Left kidney (tissue), 2 donors: Measurements from ENCODE around the gene DNASE1L3. TPM values are rescaled to one million over a fixed set of nuclear protein-coding genes. Genes with fewer than 3 reads are reported as not detected.

Source experiments
- DNase-seq: peaks from one replicate; pipeline ENCODE4 v3.0.0-alpha.2; 2013
- polyA plus RNA-seq: library from polyadenylated mRNA; unstranded; fragments of 120-200 nt; gene quantifications from one replicate; pipeline ENCODE4 v1.2.1, GENCODE V29; 2013; ENCODE audit not compliant: insufficient read length

The DNASE1L3 gene
- polyA plus RNA-seq, 1 donor, result 9.2 TPM

GRCh38 chr3:58179235-58180098 lies 31.3 kb downstream of the DNASE1L3 start:
- no peak for DNase-seq

GRCh38 chr3:58178528-58179234 lies 32.1 kb downstream of the DNASE1L3 start:
- DNase-seq, result no peak

DNA sequence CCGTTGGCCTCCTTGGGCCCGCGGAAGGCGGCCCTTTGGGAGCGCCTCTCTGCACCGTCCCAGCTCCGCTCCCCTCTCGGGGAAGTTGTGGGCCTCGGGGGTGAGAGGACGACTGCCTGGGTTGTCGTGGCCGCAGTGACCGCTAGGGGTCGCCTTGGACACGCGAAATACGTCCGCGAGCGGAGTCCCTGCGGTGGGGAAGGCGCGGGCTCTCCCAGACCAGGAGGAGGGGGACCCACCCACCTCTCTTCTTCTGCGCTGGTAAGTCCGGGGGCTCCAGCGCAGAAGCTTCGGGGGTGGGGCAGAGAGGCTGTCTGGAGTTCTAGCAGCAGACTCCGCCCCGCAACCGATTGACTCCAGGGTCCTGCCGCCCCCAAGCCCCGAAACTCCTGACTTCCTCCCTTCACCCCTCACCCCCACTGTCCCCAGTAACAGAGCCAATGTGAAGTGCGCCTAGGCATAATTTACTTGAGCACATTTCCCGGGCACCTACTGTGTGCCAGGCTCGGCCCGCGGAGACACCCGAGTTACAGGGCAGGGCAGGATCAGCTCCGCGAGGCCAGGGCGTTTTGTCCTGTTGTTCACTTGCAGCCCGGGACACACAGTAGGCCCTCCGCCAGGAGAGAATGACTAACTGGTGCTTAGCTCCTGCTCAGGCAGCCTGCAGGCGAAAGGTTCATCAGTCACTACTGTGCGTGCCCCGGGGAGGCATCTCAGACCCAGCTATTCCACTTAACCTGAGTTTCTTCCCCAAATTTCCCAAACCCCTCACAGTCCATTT lies 32.8 kb downstream of the DNASE1L3 start:
- peak; percentile 82 for DNase-seq

DNA sequence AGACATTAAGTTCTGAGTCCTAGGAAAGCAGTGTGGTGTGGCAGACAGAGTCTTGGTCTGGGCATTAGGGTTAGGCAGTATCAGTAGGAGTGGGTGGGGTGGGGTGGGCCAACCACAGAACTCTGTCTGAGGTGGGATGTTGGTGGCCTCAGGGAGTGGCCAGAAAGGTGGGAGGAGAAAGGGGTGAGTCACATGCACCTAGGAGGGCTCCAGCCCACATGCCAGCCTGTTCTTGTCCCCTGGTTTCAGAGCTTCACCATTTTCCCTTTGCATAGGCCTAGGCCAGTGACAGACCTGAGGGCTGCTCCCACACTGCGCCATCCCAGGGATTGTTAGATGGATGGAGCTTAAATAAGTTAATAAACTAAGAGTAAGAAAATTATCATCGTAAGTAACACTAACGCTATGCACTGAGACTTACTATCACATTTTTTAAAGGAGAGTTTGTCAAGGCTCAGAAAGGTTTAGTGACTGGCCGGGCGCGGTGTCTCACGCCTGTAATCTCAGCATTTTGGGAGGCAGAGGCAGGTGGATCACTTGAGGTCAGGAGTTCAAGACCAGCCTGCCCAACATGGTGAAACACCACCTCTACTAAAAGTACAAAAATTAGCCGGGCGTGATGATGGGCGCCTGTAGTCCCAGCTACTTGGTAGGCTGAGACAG lies 33.8 kb downstream of the DNASE1L3 start:
- DNase-seq, result no peak

DNA sequence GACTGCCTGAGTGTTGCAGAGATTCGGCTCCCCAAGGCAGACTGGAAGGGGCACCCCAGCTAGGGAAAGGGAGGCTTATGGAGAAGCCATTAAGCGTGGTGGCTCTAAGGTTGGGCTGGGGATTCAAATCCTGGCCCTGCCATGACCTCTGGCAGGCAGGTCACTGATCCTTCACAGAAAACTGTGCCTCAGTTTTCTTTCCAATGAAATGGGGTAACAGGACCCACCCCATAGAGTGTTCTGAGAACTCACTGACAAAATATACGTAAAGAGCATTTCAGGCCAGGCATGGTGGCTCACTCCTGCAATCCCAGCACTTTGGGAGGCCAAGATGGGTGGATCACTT lies 34.6 kb downstream of the DNASE1L3 start:
- no peak for DNase-seq

DNA sequence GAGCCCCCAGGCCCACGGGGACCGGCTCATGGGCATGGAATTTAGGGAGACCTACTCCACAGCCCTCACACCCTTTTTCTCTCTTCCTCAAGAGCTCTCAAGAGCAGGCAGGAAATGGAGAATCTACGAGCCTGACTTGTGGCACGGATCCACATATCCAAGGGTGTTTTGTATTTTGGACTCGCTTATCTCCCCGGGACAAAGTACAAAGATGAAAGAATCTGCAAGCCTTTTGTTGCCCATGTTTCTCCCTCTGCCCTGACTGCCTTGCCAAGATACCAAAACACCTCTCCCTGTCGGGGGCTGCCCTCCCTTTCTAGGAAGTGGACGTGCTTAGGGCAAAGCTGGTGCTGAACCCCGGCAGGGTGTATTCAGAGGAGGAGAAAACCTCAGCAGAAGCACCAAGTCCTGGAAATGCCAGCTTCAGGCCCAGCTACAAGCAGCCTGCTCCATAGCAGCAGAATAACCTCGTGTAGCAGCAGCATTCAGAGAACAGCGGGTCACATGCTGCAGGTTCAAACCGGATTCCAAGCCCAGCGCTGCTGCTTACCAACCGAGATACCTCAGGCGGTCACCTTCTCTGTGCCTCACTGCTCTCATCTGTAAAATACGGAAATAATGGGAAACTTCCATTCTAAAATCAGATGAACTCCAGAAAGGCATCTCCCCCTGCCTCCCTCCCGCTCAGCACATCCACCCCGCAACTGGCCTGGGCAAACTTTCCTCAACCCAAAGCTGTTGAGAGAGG lies 35.2 kb downstream of the DNASE1L3 start:
- no peak for DNase-seq

DNA sequence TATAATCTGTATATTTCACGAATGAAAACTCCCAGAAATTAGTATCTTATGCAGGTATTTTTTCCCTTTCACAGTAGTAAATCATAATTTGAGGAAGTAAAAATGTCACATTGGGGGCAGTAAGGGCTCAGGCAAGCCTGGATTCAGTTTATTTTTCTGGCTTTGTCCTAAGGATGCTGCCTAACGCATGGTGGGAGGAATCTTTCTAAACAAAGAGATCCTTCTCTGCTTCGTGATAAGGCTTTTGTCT lies 35.7 kb downstream of the DNASE1L3 start:
- DNase-seq, result no peak

- no peak for DNase-seq
Observed at GRCh38 chr3:58173669-58174398, 36.9 kb downstream of the DNASE1L3 start.

DNA sequence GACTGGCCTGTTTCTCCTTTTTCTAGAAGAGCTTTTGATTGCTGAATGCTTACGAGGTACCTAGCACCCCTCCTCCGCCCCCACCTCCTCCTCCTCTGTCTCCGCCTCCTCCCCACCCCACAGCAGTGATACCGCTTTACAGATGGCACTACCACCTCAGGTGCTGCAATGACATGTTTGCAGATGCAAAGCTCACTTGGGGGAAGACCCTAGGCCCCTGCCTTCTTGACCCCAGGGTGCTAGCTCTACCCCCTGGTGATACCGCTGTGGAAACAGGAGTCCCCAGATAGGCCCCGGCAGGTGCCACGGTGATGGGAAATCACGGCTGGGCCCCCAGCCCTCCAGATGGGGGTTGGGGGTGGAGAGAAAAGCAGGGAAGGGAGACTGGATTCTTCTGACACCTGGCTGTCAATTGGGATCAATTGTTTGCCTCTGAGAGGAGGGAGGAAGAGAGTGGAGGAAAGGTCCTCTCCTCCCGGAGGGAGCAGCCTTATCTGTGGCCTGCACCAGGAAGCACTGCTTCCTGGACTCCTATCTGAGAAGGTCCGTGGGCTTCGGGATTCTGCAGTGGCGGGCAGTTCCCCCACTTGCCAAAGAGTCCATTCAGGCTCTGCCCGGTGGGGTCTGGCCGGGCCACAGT lies 37.6 kb downstream of the DNASE1L3 start:
- no peak for DNase-seq

DNA sequence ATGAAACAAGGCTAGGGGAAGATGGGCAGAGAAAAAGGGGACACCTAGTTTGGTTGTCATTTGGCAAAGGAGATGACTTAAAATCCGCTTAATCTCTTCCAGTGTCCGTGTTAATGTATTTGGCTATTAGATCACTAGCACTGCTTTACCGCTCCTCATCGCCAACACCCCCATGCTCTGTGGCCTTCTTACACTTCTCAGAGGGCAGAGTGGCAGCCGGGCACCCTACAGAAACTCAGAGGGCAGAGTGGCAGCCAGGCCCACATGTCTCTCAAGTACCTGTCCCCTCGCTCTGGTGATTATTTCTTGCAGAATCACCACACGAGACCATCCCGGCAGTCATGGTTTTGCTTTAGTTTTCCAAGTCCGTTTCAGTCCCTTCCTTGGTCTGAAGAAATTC lies 39.6 kb downstream of the DNASE1L3 start:
- DNase-seq, result no peak

GRCh38 chr3:58170376-58170775 lies 40.4 kb downstream of the DNASE1L3 start:
- DNase-seq, result no peak

GRCh38 chr3:58169371-58169770 lies 41.4 kb downstream of the DNASE1L3 start:
- no peak for DNase-seq

- no peak for DNase-seq
Observed at GRCh38 chr3:58168498-58168897, 42.3 kb downstream of the DNASE1L3 start.

GRCh38 chr3:58167431-58168351 lies 43.1 kb downstream of the DNASE1L3 start:
- DNase-seq, result no peak

DNA sequence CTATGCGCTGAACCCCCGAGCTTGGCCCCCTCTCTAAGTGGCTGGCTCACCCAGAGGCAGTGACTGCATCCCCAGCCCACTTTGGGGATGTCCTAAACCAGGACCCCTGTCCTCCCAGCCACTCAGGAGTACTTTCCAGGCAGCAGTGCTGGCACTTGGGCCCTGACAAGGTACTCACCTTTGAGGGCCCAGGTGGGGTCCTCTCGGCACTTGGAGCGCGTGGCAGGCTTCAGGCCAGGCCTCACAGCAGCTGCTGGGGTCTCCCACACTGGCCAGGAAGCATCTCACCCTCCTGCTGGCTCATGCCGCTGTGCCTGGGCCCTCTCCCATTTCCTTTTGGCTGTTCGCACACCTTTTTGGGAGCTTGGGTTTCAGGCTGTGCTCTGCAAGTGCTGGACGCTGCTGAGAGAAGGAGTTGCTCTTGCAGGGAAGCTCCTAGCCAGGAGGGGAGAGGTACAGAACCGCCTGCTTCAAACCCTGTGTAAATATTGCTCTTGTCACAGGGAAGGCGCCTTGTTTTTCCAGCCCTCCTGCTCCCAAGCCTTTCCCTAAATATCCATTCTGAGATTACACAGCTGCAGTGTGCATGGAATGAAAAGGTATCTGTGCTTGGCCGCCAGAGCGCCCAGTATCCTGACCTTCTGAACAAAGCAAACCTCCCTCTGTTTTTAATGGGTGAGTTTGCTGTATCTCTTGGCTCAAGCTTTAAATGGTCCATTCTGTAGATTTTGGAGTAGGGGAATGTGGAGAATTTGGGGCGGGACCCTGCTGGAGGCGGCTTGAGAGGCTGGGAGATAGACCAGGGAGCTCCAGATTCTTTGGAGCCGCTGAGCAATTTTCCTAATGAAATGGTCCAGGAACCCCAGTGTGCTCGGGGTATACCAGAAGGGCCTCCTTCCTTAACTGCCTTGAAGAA lies 45.6 kb downstream of the DNASE1L3 start:
- no peak for DNase-seq

DNA sequence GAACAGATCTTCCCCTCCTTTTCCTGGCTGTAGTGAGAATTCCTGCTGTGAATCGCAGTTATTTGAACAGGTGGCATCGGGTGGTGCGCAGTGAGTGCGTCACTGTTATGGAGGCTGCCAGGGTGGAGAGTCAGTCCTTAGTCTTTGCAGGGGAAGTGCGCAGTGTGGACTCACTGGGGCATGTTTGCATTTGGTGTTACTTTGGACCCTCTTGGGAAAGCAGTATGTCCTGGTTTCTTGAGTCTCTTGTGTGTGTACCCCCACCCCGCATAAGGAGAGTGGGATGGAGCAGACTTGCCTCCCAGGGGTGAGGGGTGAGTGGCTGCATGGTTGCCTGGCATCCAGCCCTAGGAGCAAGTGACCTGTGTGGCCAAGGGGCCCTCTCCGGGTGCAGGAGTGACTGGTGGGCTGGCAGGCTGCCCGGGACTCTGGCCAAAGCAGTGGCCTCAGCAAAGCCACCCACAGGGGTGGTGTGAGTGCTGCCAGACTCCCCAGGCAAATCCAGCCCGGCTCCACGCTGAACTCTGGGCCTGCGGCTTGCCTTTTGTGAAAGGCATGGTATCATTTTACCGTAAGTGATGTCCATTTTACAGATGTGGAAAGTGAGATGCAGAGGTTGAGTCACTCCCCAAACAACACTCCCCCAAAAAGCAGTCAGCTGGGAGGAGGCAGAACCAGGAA lies 46.4 kb downstream of the DNASE1L3 start:
- no peak for DNase-seq

DNA sequence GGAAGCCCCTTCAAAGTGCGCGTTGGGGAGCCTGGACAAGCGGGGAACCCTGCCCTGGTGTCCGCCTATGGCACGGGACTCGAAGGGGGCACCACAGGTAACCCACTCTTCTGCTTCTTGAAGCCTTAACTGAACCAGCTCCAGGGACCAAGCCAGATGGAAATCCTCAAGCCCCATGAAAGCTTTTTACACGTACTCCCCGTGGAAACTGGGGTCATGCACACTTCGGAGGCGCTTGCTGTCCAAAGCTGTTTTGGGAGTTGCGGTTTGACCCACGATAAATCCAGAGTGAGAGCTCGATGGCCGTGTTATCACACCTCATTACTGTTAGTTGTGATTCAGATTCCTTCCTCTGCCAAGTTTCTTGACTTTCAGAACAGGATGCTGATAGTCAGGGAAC lies 47.5 kb downstream of the DNASE1L3 start:
- no peak for DNase-seq
